C4-2B (cell line): ENCODE data around the gene HYOU1.

Experiments used
- H3K27ac ChIP-seq: fragments of 450-650 bp; 2 replicates; pipeline ENCODE4 v1.5.1; 2017
- CTCF ChIP-seq: fragments of 450-650 bp; conservative IDR thresholded peaks from 2 replicates; pipeline ENCODE4 v1.5.1; 2017; ENCODE audit warnings: mild to moderate bottlenecking
- ZFX ChIP-seq: fragments of 450-650 bp; IDR thresholded peaks from 2 replicates; pipeline ENCODE4 v1.6.1; 2017

Gene HYOU1

GRCh38 chr11:119056421-119056999, 495 bp downstream of the HYOU1 start:
- H3K27ac ChIP-seq = peak overlapping the region; percentile 87
- TF ChIP-seq ZFX (peak; percentile 77; the same call in 1 of the 2 replicates), CTCF (no peak)

GRCh38 chr11:119055901-119056300, 1.1 kb downstream of the HYOU1 start:
- peak overlapping the region; percentile 87 for H3K27ac ChIP-seq
- TF ChIP-seq CTCF (no peak), ZFX (no peak)

GRCh38 chr11:119054418-119054817, 2.6 kb downstream of the HYOU1 start:
- H3K27ac ChIP-seq = no peak overlapping the region
- TF ChIP-seq CTCF (no peak), ZFX (no peak)

- TF ChIP-seq ZFX (no peak), CTCF (no peak)
- H3K27ac ChIP-seq = no peak overlapping the region
Observed at GRCh38 chr11:119052163-119052814, 4.7 kb downstream of the HYOU1 start.

GRCh38 chr11:119051440-119052162, 5.4 kb downstream of the HYOU1 start:
- TF ChIP-seq CTCF = no peak
- H3K27ac ChIP-seq = no peak overlapping the region

GRCh38 chr11:119049081-119049480, 7.9 kb downstream of the HYOU1 start:
- TF ChIP-seq CTCF = no peak
- no peak for TF ChIP-seq ZFX
- no peak overlapping the region for H3K27ac ChIP-seq

- TF ChIP-seq CTCF (no peak), ZFX (no peak)
- no peak overlapping the region for H3K27ac ChIP-seq
Observed at GRCh38 chr11:119048644-119049043, 8.4 kb downstream of the HYOU1 start.
